NCI-H1930 (cell line): ENCODE data around the gene ANKMY2.
A peak's percentile ranks its signal among the peaks of the same experiment; 100 is the strongest.
"Not testable (repeated sequence)": the region's sequence is repeated elsewhere in the genome, so short reads cannot be mapped to it uniquely, and the experiment has no call there.

Experiments
- DNase-seq, 2 experiments: peaks; one replicate each; lab custom pipeline; 2025; lab: John Stamatoyannopoulos, UW

The ANKMY2 gene

DNA sequence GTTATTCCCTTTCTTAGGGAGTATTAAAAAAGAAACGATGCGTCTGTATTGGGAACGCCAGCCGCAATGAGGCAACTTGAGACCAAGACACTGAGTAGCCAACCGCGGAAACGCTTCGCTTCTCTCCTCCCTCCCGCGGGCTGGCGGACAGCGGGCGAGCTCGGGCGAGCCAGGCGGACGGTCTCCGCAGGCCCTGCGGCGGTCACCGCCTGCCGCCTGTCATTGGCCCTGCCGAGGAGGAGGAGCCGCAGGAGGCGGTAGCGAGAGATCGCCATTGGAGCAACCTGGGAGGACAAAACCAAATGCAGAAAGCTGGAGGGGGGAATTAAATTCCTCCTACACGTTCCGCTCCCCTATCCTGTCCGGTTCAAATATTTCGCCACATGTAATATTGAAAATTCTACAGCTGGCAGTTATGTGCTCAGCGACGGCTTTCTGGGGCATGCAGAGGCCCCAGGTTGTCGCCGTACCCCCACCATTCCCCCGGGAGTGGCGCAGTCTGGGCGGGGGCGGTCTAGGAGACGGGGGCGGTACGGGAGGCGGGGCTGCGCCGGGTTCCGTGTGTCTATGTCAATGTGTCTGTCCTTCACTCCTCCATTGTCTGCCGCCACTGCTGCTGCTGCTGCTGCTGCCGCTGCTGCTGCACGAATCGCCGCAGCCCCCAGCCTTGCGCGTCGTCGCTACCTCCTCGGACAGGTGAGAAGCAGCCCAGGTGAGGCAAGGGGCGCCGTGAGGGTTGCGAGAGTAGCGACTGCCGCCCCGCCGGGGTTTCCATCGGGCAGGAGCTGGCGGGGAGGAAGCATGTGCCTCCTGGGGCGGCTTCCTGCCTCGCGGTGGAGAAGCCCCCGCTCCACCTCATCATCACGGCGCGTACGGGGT lies at the start of gene ANKMY2, which contains the start of gene BZW2:
ANKMY2 (minus strand) TSS at position 162 of the 879 bp plus-strand sequence. CDS start 181 bp downstream, outside the sequence.
BZW2 (plus strand) TSS at position 589 of the 879 bp plus-strand sequence. CDS start 19,263 bp downstream, outside the sequence.
- peak; percentile 85 to 92 for DNase-seq

DNA sequence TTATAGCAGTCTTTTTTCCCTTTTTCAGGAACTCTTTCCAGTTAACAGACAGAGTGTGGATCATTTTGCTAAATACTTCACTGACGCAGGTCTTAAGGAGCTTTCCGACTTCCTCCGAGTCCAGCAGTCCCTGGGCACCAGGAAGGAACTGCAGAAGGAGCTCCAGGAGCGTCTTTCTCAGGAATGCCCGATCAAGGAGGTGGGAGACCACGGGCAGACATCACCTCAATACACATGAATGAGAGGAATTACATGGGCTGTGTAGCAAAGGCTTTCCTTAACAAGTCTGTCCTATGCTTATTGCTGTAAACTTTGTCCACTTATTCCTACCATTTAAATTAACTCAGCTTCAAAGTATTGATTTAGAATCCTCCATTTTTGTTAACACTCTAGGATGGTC lies 49.3 kb upstream of the ANKMY2 start:
- no peak for DNase-seq

GRCh38 chr7:16693601-16694318 lies 48.2 kb upstream of the ANKMY2 start:
- DNase-seq: no peak

- no peak for DNase-seq
These were observed 45.7 kb upstream of the ANKMY2 start for GRCh38 chr7:16691241-16691640.

DNA sequence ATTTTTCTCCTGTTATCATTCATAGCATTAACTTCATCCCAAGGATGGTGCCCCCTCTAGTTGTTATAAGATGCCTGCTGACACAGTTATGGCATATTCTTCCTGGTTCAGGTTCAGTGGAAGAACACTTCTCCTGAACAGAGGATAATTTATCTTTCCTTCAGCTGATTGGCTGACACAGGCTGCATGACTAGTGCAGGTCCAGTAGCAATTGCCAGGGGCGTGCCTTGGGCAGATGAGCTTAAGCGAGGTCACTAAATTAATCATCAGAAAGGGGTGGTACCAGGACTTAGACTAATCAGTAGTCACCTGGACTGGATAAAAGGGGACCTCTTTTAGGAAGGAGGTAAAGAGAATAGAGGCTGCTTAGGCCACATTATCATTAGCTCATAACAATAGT lies 42.7 kb upstream of the ANKMY2 start:
- no peak for DNase-seq

DNA sequence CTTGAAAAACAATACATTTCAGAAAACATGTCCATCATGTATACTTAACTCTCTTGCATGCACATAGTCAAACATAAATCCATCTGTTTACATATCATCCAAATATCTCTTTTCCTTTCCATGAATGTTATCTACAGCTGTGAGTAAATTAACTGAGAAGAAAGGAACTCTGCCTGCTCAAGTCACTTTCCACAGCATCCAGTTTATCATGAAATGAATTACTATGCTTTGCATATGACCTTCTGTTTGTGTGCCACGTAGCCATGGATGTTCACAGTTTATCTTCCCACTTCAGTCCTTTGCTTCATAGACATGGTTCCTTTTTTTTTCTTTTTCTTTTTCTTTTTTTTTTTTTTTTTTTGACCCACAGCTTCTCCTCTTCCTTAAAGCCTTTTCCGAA lies 40.0 kb upstream of the ANKMY2 start:
- no peak for DNase-seq

DNA sequence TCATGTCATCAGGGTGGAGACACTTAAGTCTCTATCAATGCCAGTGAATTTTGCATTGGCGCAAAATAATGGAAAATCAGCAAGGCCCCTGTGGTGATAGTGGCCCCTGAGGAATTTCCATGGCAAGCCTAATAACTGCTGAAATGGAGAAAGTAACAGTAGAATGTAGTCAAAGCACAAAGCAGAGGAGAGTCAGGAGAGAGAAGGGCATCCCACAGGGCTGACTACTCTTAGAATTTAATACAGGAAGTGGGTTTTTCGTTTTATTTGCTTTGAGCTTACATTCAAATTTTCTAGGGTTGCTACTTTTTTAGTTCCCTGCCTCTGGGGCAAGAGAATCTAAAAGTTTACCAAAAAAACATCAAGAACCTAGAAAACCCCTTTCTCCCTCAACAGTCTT lies 39.4 kb upstream of the ANKMY2 start:
- DNase-seq: no peak

GRCh38 chr7:16678645-16679566 lies 33.4 kb upstream of the ANKMY2 start:
- DNase-seq: not testable (repeated sequence)

DNA sequence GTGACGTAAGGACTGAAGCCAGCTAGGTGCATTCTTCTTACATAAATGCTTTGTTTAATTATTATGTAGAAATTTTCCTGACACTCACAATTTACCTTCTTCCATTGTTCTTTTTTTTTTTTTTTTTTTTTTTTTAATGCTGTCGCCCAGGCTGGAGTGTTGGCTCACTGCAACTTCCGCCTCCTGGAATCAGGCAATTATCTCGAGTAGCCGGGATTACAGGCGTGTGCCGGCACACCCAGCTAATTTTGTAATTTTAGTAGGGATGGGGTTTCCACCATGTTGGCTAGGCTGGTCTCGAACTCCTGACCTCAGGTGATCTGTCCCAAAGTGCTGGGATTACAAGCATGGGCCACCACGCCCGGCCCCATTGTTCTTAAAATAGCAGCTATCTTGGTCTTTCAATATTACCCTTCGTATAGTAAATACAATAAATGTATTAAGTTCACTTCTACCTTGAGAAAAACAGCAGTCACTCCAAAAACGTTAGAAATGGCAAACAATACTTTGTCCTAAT lies 32.5 kb upstream of the ANKMY2 start:
- DNase-seq: no peak

- DNase-seq: no peak
These were observed 29.7 kb upstream of the ANKMY2 start for GRCh38 chr7:16675277-16675676.

DNA sequence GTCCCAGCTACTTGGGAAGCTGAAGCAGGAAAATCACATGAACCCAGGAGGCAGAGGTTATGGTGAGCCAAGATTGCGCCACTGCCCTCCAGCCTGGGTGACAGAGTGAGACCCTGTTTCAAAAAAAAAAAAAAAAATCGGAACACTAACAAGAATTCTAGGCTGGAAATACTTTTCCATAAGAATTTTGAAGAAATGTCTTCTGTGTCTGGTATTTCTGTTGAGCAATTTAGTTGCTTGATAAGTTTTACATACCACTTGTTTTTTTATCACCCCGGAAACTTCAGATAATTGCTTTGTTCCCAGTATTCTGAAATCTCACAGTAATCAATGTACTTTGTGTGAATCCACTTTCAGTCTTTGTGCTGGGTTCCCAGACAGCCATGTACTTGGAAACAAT lies 26.3 kb upstream of the ANKMY2 start:
- DNase-seq: no peak

DNA sequence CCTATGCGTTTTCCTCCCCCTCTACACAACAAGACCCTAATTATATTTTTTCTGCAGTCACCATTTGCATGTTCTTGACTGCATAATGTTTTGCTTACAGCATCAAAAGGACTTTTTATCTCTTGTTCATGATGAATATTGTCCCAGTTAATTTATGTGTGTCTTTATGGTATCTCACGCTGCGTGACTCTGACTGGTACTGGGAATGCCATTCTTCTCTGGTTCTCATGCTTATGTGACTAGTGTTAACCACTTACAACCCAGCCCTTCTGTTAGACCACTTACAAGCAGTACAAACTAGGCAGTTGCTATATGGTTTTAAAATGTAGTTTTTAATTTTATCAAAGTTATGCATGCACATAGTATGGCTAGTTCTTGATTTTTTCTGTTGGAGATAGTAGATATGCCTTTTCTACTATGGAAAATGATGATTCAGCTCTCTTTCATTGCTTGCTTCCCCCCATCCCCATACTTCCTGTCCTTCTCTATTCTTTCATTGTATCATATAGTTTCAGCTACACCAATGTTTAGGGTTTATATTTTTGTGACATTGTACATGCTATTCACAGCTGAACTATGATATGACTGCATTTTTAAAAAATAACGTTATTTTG lies 25.3 kb upstream of the ANKMY2 start:
- no peak for DNase-seq

DNA sequence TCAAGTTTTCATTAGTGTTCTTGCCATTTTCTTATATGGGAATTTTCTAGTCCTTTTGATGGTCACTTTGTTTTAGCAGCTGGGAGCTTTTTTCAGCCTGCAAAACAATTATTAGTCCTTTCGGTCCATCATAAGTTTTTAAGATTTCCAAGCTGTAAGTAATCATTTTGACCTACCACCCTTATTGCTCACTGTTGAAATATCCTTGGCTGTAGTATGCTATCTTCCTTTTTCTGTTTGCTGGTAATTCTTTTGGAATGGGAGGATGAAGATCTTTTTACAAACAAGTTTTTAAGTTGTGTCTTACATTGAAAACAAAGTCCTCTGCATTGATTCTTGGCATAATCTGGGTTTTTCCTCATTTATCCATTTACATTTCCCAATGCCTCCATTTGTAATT lies 24.5 kb upstream of the ANKMY2 start:
- DNase-seq: no peak

- DNase-seq: no peak
These were observed 24.0 kb upstream of the ANKMY2 start for GRCh38 chr7:16669581-16669980.

DNA sequence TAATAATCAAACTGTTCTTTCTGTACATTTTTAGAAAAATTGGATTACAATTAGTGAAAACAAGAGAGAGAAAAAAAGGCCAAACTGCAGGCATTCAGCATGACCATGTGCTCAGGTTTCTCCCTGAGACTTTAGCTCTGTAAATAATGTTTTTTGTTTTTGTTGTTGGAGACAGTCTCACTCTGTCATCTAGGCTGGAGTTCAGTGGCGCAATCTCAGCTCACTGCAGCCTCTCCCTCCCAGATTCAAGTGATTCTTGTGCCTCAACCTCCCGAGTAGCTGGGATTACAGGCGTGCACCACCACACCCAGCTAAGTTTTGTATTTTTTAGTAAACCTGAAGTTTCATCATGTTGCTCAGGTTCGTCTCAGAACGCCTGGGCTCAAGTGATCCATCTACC lies 23.4 kb upstream of the ANKMY2 start:
- DNase-seq: no peak

GRCh38 chr7:16668049-16668858 lies 22.7 kb upstream of the ANKMY2 start:
- DNase-seq: no peak

GRCh38 chr7:16667355-16667754 lies 21.8 kb upstream of the ANKMY2 start:
- no peak for DNase-seq

- no peak for DNase-seq
These were observed 16.4 kb upstream of the ANKMY2 start for GRCh38 chr7:16661924-16662323.

DNA sequence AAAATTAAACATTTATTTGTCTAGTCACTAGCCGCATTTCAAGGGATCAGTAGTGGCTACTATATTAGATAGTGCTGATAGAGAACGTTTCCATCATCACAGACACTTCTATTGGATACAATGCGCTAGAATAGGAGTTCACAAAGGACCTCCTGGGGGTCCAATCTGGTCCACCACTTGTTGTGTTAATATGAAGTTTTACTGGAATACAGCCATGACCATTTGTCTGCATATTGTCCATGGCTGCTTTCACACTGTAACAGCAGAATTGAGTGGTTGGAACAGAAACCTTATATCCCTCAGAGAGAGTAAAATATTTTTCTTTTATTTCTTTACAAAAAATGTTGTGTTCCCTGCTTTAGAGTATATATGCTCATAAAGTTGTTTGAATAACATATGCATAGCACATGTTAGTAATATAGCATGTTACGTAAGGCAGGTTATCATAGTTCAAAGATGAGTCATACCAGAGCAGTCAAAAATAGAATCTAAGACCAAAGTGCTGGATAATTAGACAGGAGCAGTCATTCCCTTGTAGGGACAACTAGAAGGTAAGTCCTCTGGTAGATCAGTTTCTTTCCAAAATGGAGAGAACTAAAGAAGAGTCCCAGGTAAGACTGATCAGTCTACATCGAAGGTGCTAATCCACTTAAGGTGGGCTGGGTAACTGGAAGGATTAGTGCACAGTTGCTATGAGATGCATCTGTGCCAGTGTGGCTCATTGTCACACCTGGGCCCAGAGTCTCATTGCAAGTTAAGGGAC lies 15.3 kb upstream of the ANKMY2 start:
- DNase-seq: no peak
